Measurements from ENCODE around the gene VCL. TPM values are rescaled to one million over a fixed set of nuclear protein-coding genes. Genes with fewer than 3 reads are reported as not detected.

The VCL gene
- total RNA-seq, 1 experiment from 2014 or later: 106 TPM

- Histone ChIP-seq H3K4me1 (ENCODE audit: control insufficient read depth in 1 of 2, insufficient read depth in 2 of 2, low read length in 2 of 2) (peaks cover 13 to 22% of the 10 kb centered on the region in 2 experiments), H4K20me1 (ENCODE audit: insufficient read depth) (no peaks in the 10 kb centered on the region), H3K27ac (ENCODE audit: low read depth, low read length) (no peak overlapping the region), H2AFZ (ENCODE audit: low read depth, low read length, poor library complexity, severe bottlenecking) (no peak overlapping the region), H3K4me2 (ENCODE audit: low read length) (no peak overlapping the region), H3K9me3 (ENCODE audit: control insufficient read depth in 1 of 2, insufficient read depth in 1 of 2, low read depth in 1 of 2, low read length in 2 of 2) (no peaks in the 10 kb centered on the region), H3K4me3 (replicated peaks in 1 of 2; ENCODE audit: low read depth in 1 of 2, low read length in 2 of 2) (no peak overlapping the region), H3K36me3 (ENCODE audit: control insufficient read depth in 1 of 2, insufficient read depth in 2 of 2, low read length in 2 of 2) (no peaks in the 10 kb centered on the region), H3K79me2 (ENCODE audit: insufficient read depth, low read length) (peaks cover 74% of the 10 kb centered on the region), H3K9me2 (ENCODE audit: insufficient read depth) (no peaks in the 10 kb centered on the region), H3K27me3 (ENCODE audit: insufficient read depth, low read length) (no peaks in the 10 kb centered on the region), H3K9ac (ENCODE audit: low read length) (no peak overlapping the region)
- POLR2A ChIA-PET: no interaction called here
- CTCF ChIA-PET: interaction anchor here (1.0 to 1.1 kb wide), 2 partner anchors 10 to 81 kb away, joined by 3 to 4 read pairs; no protein-coding TSS in a partner anchor
- no peak for DNase-seq (ENCODE audit: low read depth, low spot score)
- ATAC-seq: no peak
- intact Hi-C loops (cut with micrococcal nuclease): loop anchor here (5.0 kb wide), 2 partner anchors 59 to 79 kb away; no protein-coding TSS in a partner anchor
- RAD21 ChIA-PET (ENCODE audit: low non-redundant PET in 1 of 2, low total read pairs in 2 of 2, uncharacterized antibody in 2 of 2, unreplicated experiment in 2 of 2): no interaction called here
- no TSS peak for BruUV-seq (replicated peaks)
- TF ChIP-seq EGR1 (IDR thresholded peaks at IDR 0.05; ENCODE audit: low read depth) (no peak), ZBTB33 (IDR thresholded peaks at IDR 0.05; ENCODE audit: extremely low read depth, insufficient replicate concordance, low read length) (no peak), ZFX (IDR thresholded peaks at IDR 0.05) (no peak), SIN3A (IDR thresholded peaks at IDR 0.05; ENCODE audit: low read depth) (no peak), ATF3 (IDR thresholded peaks at IDR 0.05) (no peak), TCF7L2 (IDR thresholded peaks at IDR 0.05; ENCODE audit: borderline replicate concordance, extremely low read depth, insufficient read depth, insufficient read length) (no peak)
Observed at GRCh38 chr10:74153676-74154075, 155.8 kb downstream of the VCL start.

- ChIA-PET POLR2A (interaction anchor here (0.8 to 2.0 kb wide), 3 partner anchors 18 to 42 kb away, joined by 3 to 5 read pairs (median 3); no protein-coding TSS in a partner anchor), CTCF (no interaction called here), RAD21 (ENCODE audit: low non-redundant PET in 1 of 2, low total read pairs in 2 of 2, uncharacterized antibody in 2 of 2, unreplicated experiment in 2 of 2) (no interaction called here)
- Histone ChIP-seq H3K9me2 (ENCODE audit: insufficient read depth) (no peaks in the 10 kb centered on the region), H3K36me3 (ENCODE audit: control insufficient read depth in 1 of 2, insufficient read depth in 2 of 2, low read length in 2 of 2) (no peaks in the 10 kb centered on the region), H4K20me1 (ENCODE audit: insufficient read depth) (no peaks in the 10 kb centered on the region), H3K27me3 (ENCODE audit: insufficient read depth, low read length) (no peaks in the 10 kb centered on the region), H3K9me3 (ENCODE audit: control insufficient read depth in 1 of 2, insufficient read depth in 1 of 2, low read depth in 1 of 2, low read length in 2 of 2) (no peaks in the 10 kb centered on the region), H3K79me2 (ENCODE audit: insufficient read depth, low read length) (peaks cover 63% of the 10 kb centered on the region), H3K9ac (ENCODE audit: low read length) (no peak overlapping the region), H2AFZ (ENCODE audit: low read depth, low read length, poor library complexity, severe bottlenecking) (no peak overlapping the region), H3K4me2 (ENCODE audit: low read length) (no peak overlapping the region), H3K4me3 (replicated peaks in 1 of 2; ENCODE audit: low read depth in 1 of 2, low read length in 2 of 2) (no peak overlapping the region), H3K27ac (ENCODE audit: low read depth, low read length) (no peak overlapping the region), H3K4me1 (ENCODE audit: control insufficient read depth in 1 of 2, insufficient read depth in 2 of 2, low read length in 2 of 2) (peaks cover 13 to 15% of the 10 kb centered on the region in 2 experiments)
- intact Hi-C loops (cut with micrococcal nuclease): no loop called here
- DNase-seq (ENCODE audit: low read depth, low spot score) (no peak), ATAC-seq (no peak)
- no TSS peak for BruUV-seq (replicated peaks)
- no peak for TF ChIP-seq SRF (IDR thresholded peaks at IDR 0.05; ENCODE audit: low read depth)
- no peak for TF ChIP-seq ZFX (IDR thresholded peaks at IDR 0.05)
- no peak for TF ChIP-seq REST (IDR thresholded peaks at IDR 0.05; ENCODE audit: low read depth)
- no peak for TF ChIP-seq CBX3 (IDR thresholded peaks at IDR 0.05; ENCODE audit: low read depth)
- TF ChIP-seq ZBTB33 (IDR thresholded peaks at IDR 0.05; ENCODE audit: extremely low read depth, insufficient replicate concordance, low read length): no peak
- no peak for TF ChIP-seq ZNF274 (IDR thresholded peaks at IDR 0.05; ENCODE audit: low read depth, low read length)
- no peak for TF ChIP-seq POLR2A (IDR thresholded peaks at IDR 0.05; ENCODE audit: borderline replicate concordance, extremely low read depth, insufficient read depth, insufficient read length)
- no peak for TF ChIP-seq EGR1 (IDR thresholded peaks at IDR 0.05; ENCODE audit: low read depth)
- no peak for TF ChIP-seq ATF3 (IDR thresholded peaks at IDR 0.05)
Observed at GRCh38 chr10:74156919-74157289, 159.0 kb downstream of the VCL start.

Measured in HCT116 (cell line).